Lung (tissue), 12 donors: Measurements from ENCODE around the gene PRMT7. TPM values are rescaled to one million over a fixed set of nuclear protein-coding genes. Genes with fewer than 3 reads are reported as not detected.

Experiments
- ATAC-seq: fragments of 200-7000 bp; cut with Tn5 transposase; one replicate; pipeline ENCODE4 v1.9.1; 2020; ENCODE audit warnings: moderate number of reproducible peaks; ENCODE audit not compliant: insufficient read depth, low FRiP score
- DNase-seq, 3 donors: peaks; one replicate each; pipeline ENCODE4 v3.0.0-alpha.2; 2013 to 2017
- H3K27ac ChIP-seq, 2 donors: one replicate each; pipeline ENCODE4 v1.5.1; 2013; ENCODE audit warnings: mild to moderate bottlenecking in 2 of 2, moderate library complexity in 2 of 2, control low read depth in 1 of 2, inconsistent platforms in 1 of 2, low read depth in 1 of 2, low read length in 1 of 2
- H3K27me3 ChIP-seq, 3 donors: one replicate each; pipeline ENCODE4 v1.5.1; 2013; ENCODE audit warnings: low read length in 2 of 3; ENCODE audit not compliant: control insufficient read depth in 3 of 3, insufficient read depth in 3 of 3
- H3K36me3 ChIP-seq, 4 donors: one replicate each; pipeline ENCODE4 v1.5.1; 2013; ENCODE audit warnings: low read length in 4 of 4, mild to moderate bottlenecking in 1 of 4, moderate library complexity in 1 of 4; ENCODE audit not compliant: control insufficient read depth in 4 of 4, insufficient read depth in 4 of 4
- H3K4me1 ChIP-seq, 5 donors: one replicate each; pipeline ENCODE4 v1.5.1; 2013; ENCODE audit warnings: low read length in 5 of 5, mild to moderate bottlenecking in 2 of 5, moderate library complexity in 1 of 5; ENCODE audit not compliant: control insufficient read depth in 5 of 5, insufficient read depth in 5 of 5
- H3K4me3 ChIP-seq: one replicate; pipeline ENCODE4 v1.5.1; 2013; ENCODE audit warnings: mild to moderate bottlenecking, control low read depth, moderate library complexity
- H3K9ac ChIP-seq, 2 donors: one replicate each; pipeline ENCODE4 v1.5.1; 2013; ENCODE audit warnings: low read length in 2 of 2, control low read depth in 1 of 2; ENCODE audit not compliant: insufficient read depth in 1 of 2
- H3K9me3 ChIP-seq, 4 donors: one replicate each; pipeline ENCODE4 v1.5.1; 2013; ENCODE audit warnings: low read length in 3 of 4, mild to moderate bottlenecking in 1 of 4, moderate library complexity in 1 of 4; ENCODE audit not compliant: control insufficient read depth in 4 of 4, insufficient read depth in 3 of 4
- WGBS, 2 donors: extraction: QIAGEN DNeasy Blood & Tissue Kit; methylation state at CpG; one replicate each; pipeline ENCODE4 v1.1.7; 2013; 5-methylcytosine and 5-hydroxymethylcytosine counted together
- polyA plus RNA-seq, 2 donors: library from polyadenylated mRNA; stranded (reverse); fragments of 200-250 nt; gene quantifications; one replicate each; pipeline ENCODE4 v1.2.1, GENCODE V29; 2013
- total RNA-seq, 2 donors: library from RNA; depleted of rRNA in 1 of 2; stranded (reverse); fragments of >200 nt in 1 of 2; gene quantifications; one replicate each; pipeline ENCODE4 v1.2.1, GENCODE V29; 2014 to 2021
- TF ChIP-seq, protein P1 (sequence below): IDR thresholded peaks from 2 replicates; pipeline ENCODE4 v1.5.1; 2012; ENCODE audit warnings: mild to moderate bottlenecking; ENCODE audit errors: control extremely low read depth, extremely low read depth
- donor health status: control.
- donor health status: control.
- donor health status: Bipolar disorder and iron deficiency.
- donor health status: healthy.
- donor health status: DM: yes; HTN: yes; CAD: no.

The PRMT7 gene
- total and polyA plus RNA-seq, 4 donors = 20.3 to 55.5 (median 38.4) TPM

DNA sequence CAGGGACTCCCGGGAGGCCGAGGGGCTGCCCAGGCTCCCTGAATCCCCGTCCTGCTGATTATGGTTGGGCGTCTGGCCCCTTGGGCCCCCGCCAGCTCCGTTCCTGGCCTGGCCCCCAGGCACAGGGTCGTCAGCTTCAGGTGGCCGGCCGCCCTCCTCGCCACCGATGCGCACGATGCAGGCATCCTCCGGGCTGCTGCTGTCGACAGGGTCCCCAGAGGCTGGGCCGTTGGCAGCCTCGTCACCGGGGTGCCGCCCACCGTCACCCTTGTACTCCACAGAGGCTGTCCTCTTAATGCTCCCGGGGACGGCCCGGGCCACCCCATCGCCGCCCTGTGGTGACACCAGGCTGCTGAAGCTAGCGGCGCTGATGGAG is 60.4 kb downstream of the PRMT7 start:
- ATAC-seq (no peak), DNase-seq (no peak)
- 96 to 97% methylated on average over 27 of the region's 27 CpGs for WGBS, 2 donors
- Histone ChIP-seq H3K9me3 (no peaks in the 10 kb centered on the region), H3K27me3 (no peaks in the 10 kb centered on the region), H3K36me3 (no peaks in the 10 kb centered on the region), H3K27ac (no peak overlapping the region), H3K9ac (no peak overlapping the region), H3K4me1 (no peaks in the 10 kb centered on the region), H3K4me3 (no peak overlapping the region)
- TF ChIP-seq, protein P1, sequence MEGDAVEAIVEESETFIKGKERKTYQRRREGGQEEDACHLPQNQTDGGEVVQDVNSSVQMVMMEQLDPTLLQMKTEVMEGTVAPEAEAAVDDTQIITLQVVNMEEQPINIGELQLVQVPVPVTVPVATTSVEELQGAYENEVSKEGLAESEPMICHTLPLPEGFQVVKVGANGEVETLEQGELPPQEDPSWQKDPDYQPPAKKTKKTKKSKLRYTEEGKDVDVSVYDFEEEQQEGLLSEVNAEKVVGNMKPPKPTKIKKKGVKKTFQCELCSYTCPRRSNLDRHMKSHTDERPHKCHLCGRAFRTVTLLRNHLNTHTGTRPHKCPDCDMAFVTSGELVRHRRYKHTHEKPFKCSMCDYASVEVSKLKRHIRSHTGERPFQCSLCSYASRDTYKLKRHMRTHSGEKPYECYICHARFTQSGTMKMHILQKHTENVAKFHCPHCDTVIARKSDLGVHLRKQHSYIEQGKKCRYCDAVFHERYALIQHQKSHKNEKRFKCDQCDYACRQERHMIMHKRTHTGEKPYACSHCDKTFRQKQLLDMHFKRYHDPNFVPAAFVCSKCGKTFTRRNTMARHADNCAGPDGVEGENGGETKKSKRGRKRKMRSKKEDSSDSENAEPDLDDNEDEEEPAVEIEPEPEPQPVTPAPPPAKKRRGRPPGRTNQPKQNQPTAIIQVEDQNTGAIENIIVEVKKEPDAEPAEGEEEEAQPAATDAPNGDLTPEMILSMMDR = no peak

DNA sequence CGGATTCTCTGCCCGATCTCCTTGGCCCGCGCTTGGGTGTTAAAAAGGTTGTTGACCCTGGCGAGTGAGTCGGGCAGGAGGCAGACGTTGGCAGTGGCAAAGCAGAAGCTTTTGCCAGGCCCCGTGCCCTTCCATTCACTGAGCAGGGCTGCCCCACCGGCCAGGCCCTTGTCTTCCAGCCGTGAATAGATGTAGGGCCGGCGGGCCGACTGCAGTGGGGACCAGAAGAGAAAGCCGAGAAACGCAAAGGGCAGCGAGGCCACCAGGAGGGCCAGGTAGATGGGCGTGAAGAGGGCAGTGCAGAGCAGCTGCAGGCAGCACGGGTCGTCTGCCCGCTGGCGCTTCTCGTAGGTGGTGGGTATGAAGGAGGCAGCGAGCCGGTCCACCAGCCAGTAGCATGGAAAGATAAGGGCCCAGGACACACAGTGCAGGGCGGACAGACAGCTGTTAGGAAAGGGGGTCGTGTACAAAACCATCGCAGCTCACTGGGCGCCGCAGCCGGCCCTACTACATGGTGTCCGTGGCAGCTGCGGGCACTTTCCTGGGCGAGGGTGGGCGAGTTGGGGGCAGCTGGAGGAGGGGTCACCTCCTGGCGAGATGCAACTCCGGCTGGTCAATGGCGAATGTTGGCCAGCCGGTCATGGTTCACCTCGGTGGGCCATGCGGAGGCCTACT is 61.0 kb downstream of the PRMT7 start:
- H3K36me3 ChIP-seq = no peaks in the 10 kb centered on the region
- no peaks in the 10 kb centered on the region for H3K4me1 ChIP-seq
- TF ChIP-seq, protein P1 = no peak
- DNase-seq (no peak), ATAC-seq (no peak)
- H3K27me3 ChIP-seq = no peaks in the 10 kb centered on the region
- WGBS, 2 donors = 96 to 97% methylated on average over 40 of the region's 40 CpGs
- H3K4me3 ChIP-seq = no peak overlapping the region
- no peaks in the 10 kb centered on the region for H3K9me3 ChIP-seq
- H3K9ac ChIP-seq = no peak overlapping the region
- no peak overlapping the region for H3K27ac ChIP-seq

- ATAC-seq (no peak), DNase-seq (no peak)
- H3K9me3 ChIP-seq = no peaks in the 10 kb centered on the region
- WGBS, 2 donors = 96 to 99% methylated on average over 3 of the region's 3 CpGs
- no peak overlapping the region for H3K27ac ChIP-seq
- H3K4me1 ChIP-seq = peaks cover 0 to under 1% (median 0%) of the 10 kb centered on the region in 5 donors
- no peaks in the 10 kb centered on the region for H3K36me3 ChIP-seq
- no peak overlapping the region for H3K9ac ChIP-seq
- no peaks in the 10 kb centered on the region for H3K27me3 ChIP-seq
- H3K4me3 ChIP-seq = no peak overlapping the region
- TF ChIP-seq, protein P1 = no peak
Measured at GRCh38 chr16:68372381-68372720, 61.5 kb downstream of the PRMT7 start.

GRCh38 chr16:68372806-68373205 is 62.0 kb downstream of the PRMT7 start:
- TF ChIP-seq, protein P1 = no peak
- no peak for DNase-seq
- 88 to 93% methylated on average over 8 of the region's 8 CpGs for WGBS, 2 donors
- H3K9ac ChIP-seq = no peak overlapping the region
- ATAC-seq = no peak
- H3K27me3 ChIP-seq = no peaks in the 10 kb centered on the region
- no peak overlapping the region for H3K27ac ChIP-seq
- no peaks in the 10 kb centered on the region for H3K36me3 ChIP-seq
- no peaks in the 10 kb centered on the region for H3K9me3 ChIP-seq
- H3K4me1 ChIP-seq = peaks cover 0 to 4% (median 0%) of the 10 kb centered on the region in 5 donors
- H3K4me3 ChIP-seq = no peak overlapping the region
